Activated naive CD8-positive, alpha-beta T cell treated with anti-CD3 and anti-CD28 coated beads, Interleukin-2, amount 50 U/mL, for 16 hours (primary cell): ENCODE measurements around the gene GLT6D1.

Experiments used
- DNase-seq: peaks from one replicate; pipeline ENCODE4 v3.0.0-alpha.2; 2020; ENCODE audit warnings: low read depth, low spot score

Gene GLT6D1

GRCh38 chr9:135584934-135585333 lies 54.4 kb downstream of the GLT6D1 start:
- DNase-seq: no peak

GRCh38 chr9:135584371-135584770 lies 55.0 kb downstream of the GLT6D1 start:
- DNase-seq: no peak

DNA sequence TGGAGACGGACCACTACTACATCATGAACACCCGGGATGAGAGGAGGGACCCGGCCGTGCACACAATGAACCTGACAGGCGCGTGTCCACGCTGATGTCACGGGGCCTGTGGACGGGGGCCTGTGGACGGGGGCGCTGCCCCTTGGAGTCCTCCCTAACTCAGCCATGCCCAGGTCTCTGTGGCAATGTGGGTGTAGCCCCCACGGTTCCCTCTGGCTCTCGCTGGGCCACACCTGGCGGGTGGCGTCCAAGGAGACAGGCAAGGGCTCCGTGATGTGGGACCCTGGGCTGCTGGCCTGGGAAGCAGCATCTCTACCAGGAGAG lies 55.7 kb downstream of the GLT6D1 start:
- DNase-seq: no peak

- no peak for DNase-seq
Observed at GRCh38 chr9:135582966-135583687, 56.2 kb downstream of the GLT6D1 start.

- no peak for DNase-seq
Observed at GRCh38 chr9:135582541-135582940, 56.8 kb downstream of the GLT6D1 start.

GRCh38 chr9:135581636-135582426 lies 57.5 kb downstream of the GLT6D1 start:
- no peak for DNase-seq

GRCh38 chr9:135580664-135581380 lies 58.5 kb downstream of the GLT6D1 start:
- no peak for DNase-seq

GRCh38 chr9:135579889-135580660 lies 59.3 kb downstream of the GLT6D1 start:
- no peak for DNase-seq

- no peak for DNase-seq
Observed at GRCh38 chr9:135579356-135579755, 60.0 kb downstream of the GLT6D1 start.

- no peak for DNase-seq
Observed at GRCh38 chr9:135577256-135577655, 62.1 kb downstream of the GLT6D1 start.

DNA sequence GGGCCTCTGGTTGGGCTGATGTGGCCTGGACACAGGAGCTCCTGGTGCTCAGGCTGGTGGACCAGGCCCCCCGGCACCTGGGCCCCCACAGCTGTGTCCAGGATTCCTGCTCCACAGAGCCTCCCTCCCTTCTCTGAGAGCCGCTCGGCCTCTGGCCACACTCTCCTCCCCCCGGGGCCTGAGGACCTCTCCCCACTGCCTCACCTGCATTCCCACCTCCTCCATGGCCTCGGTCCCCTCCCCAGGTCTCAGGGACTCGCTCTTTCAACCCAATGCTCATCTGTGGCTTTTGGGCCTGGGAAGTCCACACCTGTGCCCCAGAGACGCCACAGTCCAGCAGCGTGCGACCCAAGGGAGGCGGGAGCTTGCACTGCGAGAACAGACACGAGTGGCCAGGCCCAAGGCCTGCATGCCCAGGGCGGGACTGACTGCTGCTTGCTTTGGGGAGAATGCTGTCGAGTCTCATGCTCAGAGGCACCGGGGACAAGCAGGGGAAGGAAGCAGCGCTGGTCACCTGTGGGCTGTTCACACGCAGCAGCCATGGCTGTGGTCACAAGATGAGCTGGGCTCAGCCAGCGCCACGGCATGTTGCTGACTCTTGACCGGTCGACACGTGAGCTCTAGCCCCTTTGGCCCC lies 63.2 kb downstream of the GLT6D1 start:
- DNase-seq: no peak

- DNase-seq: no peak
Observed at GRCh38 chr9:135574943-135575342, 64.4 kb downstream of the GLT6D1 start.

GRCh38 chr9:135574331-135574730 lies 65.0 kb downstream of the GLT6D1 start:
- DNase-seq: no peak
